GM18951 (cell line): Measurements from ENCODE around the gene THAP6.
"Not testable (repeated sequence)": the region's sequence is repeated elsewhere in the genome, so short reads cannot be mapped to it uniquely, and the experiment has no call there.

Experiments used
- POLR2A ChIP-seq: IDR thresholded peaks from 4 replicates; pipeline ENCODE4 v1.6.1; 2011; ENCODE audit warnings: mild to moderate bottlenecking; ENCODE audit not compliant: insufficient read length, insufficient read depth; ENCODE audit errors: extremely low read depth
- in situ Hi-C: fragments of 300-500 bp; cut with MboI; formaldehyde crosslinking; loops from one replicate; pipeline ENCODE4 v1.12.0; 2022; ENCODE audit warnings: low sequenced_read_pairs, mixed read lengths, inconsistent platforms; ENCODE audit not compliant: unreplicated experiment

Gene THAP6

GRCh38 chr4:75511841-75512240 lies 2.4 kb upstream of the THAP6 start:
- in situ Hi-C loops = no loop called here
- TF ChIP-seq POLR2A = no peak

GRCh38 chr4:75512386-75513211 lies 1.7 kb upstream of the THAP6 start:
- no peak for TF ChIP-seq POLR2A
- in situ Hi-C loops = no loop called here

GRCh38 chr4:75513526-75514130 lies 645 bp upstream of the THAP6 start:
- in situ Hi-C loops = no loop called here

GRCh38 chr4:75514949-75515612 lies 808 bp downstream of the THAP6 start:
- in situ Hi-C loops = no loop called here
- TF ChIP-seq POLR2A = no peak

More at GRCh38 chr4:75513526-75514130, 645 bp upstream of the THAP6 start:
- TF ChIP-seq POLR2A = no peak

GRCh38 chr4:75516144-75516543 lies 1.9 kb downstream of the THAP6 start:
- TF ChIP-seq POLR2A = no peak
- in situ Hi-C loops = no loop called here

- in situ Hi-C loops = not testable (repeated sequence)
Observed at GRCh38 chr4:75519452-75519851, 5.2 kb downstream of the THAP6 start.

- TF ChIP-seq POLR2A = no peak
- in situ Hi-C loops = no loop called here
Observed at GRCh38 chr4:75525086-75525485, 10.8 kb downstream of the THAP6 start.

- in situ Hi-C loops = no loop called here
- no peak for TF ChIP-seq POLR2A
Observed at GRCh38 chr4:75525910-75526309, 11.6 kb downstream of the THAP6 start.

GRCh38 chr4:75527482-75527881 lies 13.2 kb downstream of the THAP6 start:
- in situ Hi-C loops = no loop called here
- TF ChIP-seq POLR2A = no peak

GRCh38 chr4:75530556-75531322 lies 16.5 kb downstream of the THAP6 start:
- in situ Hi-C loops = no loop called here
- TF ChIP-seq POLR2A = no peak

- in situ Hi-C loops = not testable (repeated sequence)
Observed at GRCh38 chr4:75531536-75532143, 17.4 kb downstream of the THAP6 start.

GRCh38 chr4:75533339-75533887 lies 19.1 kb downstream of the THAP6 start:
- in situ Hi-C loops = not testable (repeated sequence)

GRCh38 chr4:75533926-75534325 lies 19.7 kb downstream of the THAP6 start:
- in situ Hi-C loops = not testable (repeated sequence)

- in situ Hi-C loops = not testable (repeated sequence)
Observed at GRCh38 chr4:75537308-75537707, 23.0 kb downstream of the THAP6 start.
